AG10803 (cell line): ENCODE results near the gene IRF2.

Experiments
- DNase-seq: peaks from one replicate; pipeline ENCODE4 v3.0.0; 2010; ENCODE audit warnings: low read depth
- H3K4me3 ChIP-seq: 2 replicates; pipeline ENCODE4 v1.5.1; 2011; ENCODE audit warnings: mild to moderate bottlenecking, low read length, control low read depth
- CTCF ChIP-seq: conservative IDR thresholded peaks from 2 replicates; pipeline ENCODE4 v1.5.1; 2011; ENCODE audit warnings: mild to moderate bottlenecking, low read length, control low read depth, inconsistent platforms

IRF2 gene

GRCh38 chr4:184389978-184390900, 84.1 kb downstream of the IRF2 start:
- no peak overlapping the region for H3K4me3 ChIP-seq
- no peak for TF ChIP-seq CTCF
- DNase-seq, result no peak

GRCh38 chr4:184388106-184388505, 86.2 kb downstream of the IRF2 start:
- H3K4me3 ChIP-seq, result no peak overlapping the region
- no peak for DNase-seq
- no peak for TF ChIP-seq CTCF

GRCh38 chr4:184387351-184387750, 87.0 kb downstream of the IRF2 start:
- no peak overlapping the region for H3K4me3 ChIP-seq

GRCh38 chr4:184386271-184386781, 88.0 kb downstream of the IRF2 start:
- DNase-seq, result no peak

More at GRCh38 chr4:184387351-184387750, 87.0 kb downstream of the IRF2 start:
- no peak for TF ChIP-seq CTCF
- no peak for DNase-seq

GRCh38 chr4:184385705-184386141, 88.6 kb downstream of the IRF2 start:
- no peak for DNase-seq
- no peak for TF ChIP-seq CTCF
- H3K4me3 ChIP-seq, result no peak overlapping the region

More at GRCh38 chr4:184386271-184386781, 88.0 kb downstream of the IRF2 start:
- no peak for TF ChIP-seq CTCF
- no peak overlapping the region for H3K4me3 ChIP-seq

- peak overlapping the region; percentile 52 for H3K4me3 ChIP-seq
- DNase-seq, result no peak
- TF ChIP-seq CTCF, result no peak
Observed at GRCh38 chr4:184384810-184385557, 89.4 kb downstream of the IRF2 start.
